Peyer's patch (tissue), 4 donors: Measurements from ENCODE around the gene XRCC2.

Experiments
- CTCF ChIP-seq, 6 experiments: fragments of 450-650 bp in 4 of 6; fragments of 200-600 bp in 2 of 6; sonication (generic) in 1 of 6; IDR thresholded peaks; one replicate each; pipeline ENCODE4 v1.5.1; 2017 to 2019; ENCODE audit warnings: antibody characterized with exemption in 6 of 6, mild to moderate bottlenecking in 3 of 6, moderate library complexity in 1 of 6
- POLR2A ChIP-seq, 2 donors: fragments of 450-650 bp; IDR thresholded peaks; one replicate each; pipeline ENCODE4 v1.5.1; 2017; ENCODE audit warnings: antibody characterized with exemption in 2 of 2, mild to moderate bottlenecking in 2 of 2, moderate library complexity in 2 of 2

- no peak for TF ChIP-seq CTCF (IDR thresholded peaks at IDR 0.05)
- TF ChIP-seq POLR2A (IDR thresholded peaks at IDR 0.05), result no peak
Measured at GRCh38 chr7:152641384-152641783, 34.6 kb downstream of the XRCC2 start.
